Body of pancreas (tissue), 4 donors: ENCODE results near the gene STPG1.

Experiments used
- CTCF ChIP-seq, 7 experiments: fragments of 450-650 bp in 4 of 7; fragments of 200-600 bp in 3 of 7; sonication (generic) in 3 of 7; IDR thresholded peaks; one replicate each; pipeline ENCODE4 v1.5.1; 2016 to 2019; ENCODE audit warnings: antibody characterized with exemption in 7 of 7
- POLR2A ChIP-seq, 3 donors: fragments of 450-650 bp; IDR thresholded peaks; one replicate each; pipeline ENCODE4 v1.6.1; 2016; ENCODE audit warnings: antibody characterized with exemption in 3 of 3, mild to moderate bottlenecking in 2 of 3

- no peak for TF ChIP-seq CTCF (IDR thresholded peaks at IDR 0.05)
- no peak for TF ChIP-seq POLR2A (IDR thresholded peaks at IDR 0.05)
These were observed 92.5 kb downstream of the STPG1 start for GRCh38 chr1:24321126-24321525.
